NCI-H345 (cell line): ENCODE measurements around the gene CWF19L1.

Experiments
- DNase-seq: peaks from one replicate; lab custom pipeline; 2025; lab: John Stamatoyannopoulos, UW

Gene CWF19L1

GRCh38 chr10:100248820-100249219 is 18.6 kb downstream of the CWF19L1 start:
- no peak for DNase-seq

GRCh38 chr10:100245484-100246220 is 21.8 kb downstream of the CWF19L1 start:
- DNase-seq, result no peak

- DNase-seq, result no peak
Observed at GRCh38 chr10:100239851-100240250, 27.6 kb downstream of the CWF19L1 start.

- no peak for DNase-seq
Observed at GRCh38 chr10:100238429-100238828, 29.0 kb downstream of the CWF19L1 start.

- DNase-seq, result no peak
Observed at GRCh38 chr10:100232101-100232500, 35.3 kb downstream of the CWF19L1 start.

- no peak for DNase-seq
Observed at GRCh38 chr10:100229819-100230422, 37.5 kb downstream of the CWF19L1 start.

- DNase-seq, result no peak
Observed at GRCh38 chr10:100223879-100224278, 43.6 kb downstream of the CWF19L1 start.

GRCh38 chr10:100222529-100222928 is 44.9 kb downstream of the CWF19L1 start:
- DNase-seq, result no peak

- no peak for DNase-seq
Observed at GRCh38 chr10:100216006-100216405, 51.4 kb downstream of the CWF19L1 start.

- DNase-seq, result no peak
Observed at GRCh38 chr10:100209303-100209702, 58.1 kb downstream of the CWF19L1 start.

GRCh38 chr10:100208276-100208675 is 59.2 kb downstream of the CWF19L1 start:
- no peak for DNase-seq

GRCh38 chr10:100204370-100204769 is 63.1 kb downstream of the CWF19L1 start:
- no peak for DNase-seq

- no peak for DNase-seq
Observed at GRCh38 chr10:100201549-100201948, 65.9 kb downstream of the CWF19L1 start.

- no peak for DNase-seq
Observed at GRCh38 chr10:100194711-100195110, 72.7 kb downstream of the CWF19L1 start.

GRCh38 chr10:100192350-100192749 is 75.1 kb downstream of the CWF19L1 start:
- DNase-seq, result no peak

GRCh38 chr10:100186253-100187212 is 80.9 kb downstream of the CWF19L1 start:
- DNase-seq, result peak; percentile 32

- DNase-seq, result peak; percentile 90
Observed at GRCh38 chr10:100185364-100186252, 81.8 kb downstream of the CWF19L1 start, which contains the start of gene ERLIN1. TSS of gene ERLIN1 (minus strand) at chr10:100186029. CDS start at chr10:100185626, 403 bp downstream.

GRCh38 chr10:100184840-100185239 is 82.6 kb downstream of the CWF19L1 start:
- DNase-seq, result no peak

GRCh38 chr10:100184426-100184825 is 83.0 kb downstream of the CWF19L1 start:
- DNase-seq, result no peak

- no peak for DNase-seq
Observed at GRCh38 chr10:100183481-100183880, 84.0 kb downstream of the CWF19L1 start.

- DNase-seq, result no peak
Observed at GRCh38 chr10:100182908-100183307, 84.5 kb downstream of the CWF19L1 start.
